Activated CD4-positive, CD25-positive, alpha-beta regulatory T cell treated with anti-CD3 and anti-CD28 coated beads, Interleukin-2, amount 50 U/mL, for 72 hours (primary cell): Measurements from ENCODE around the gene RNF138.

ENCODE experiments used
- DNase-seq: peaks from one replicate; pipeline ENCODE4 v3.0.0; 2021

Gene RNF138

DNA sequence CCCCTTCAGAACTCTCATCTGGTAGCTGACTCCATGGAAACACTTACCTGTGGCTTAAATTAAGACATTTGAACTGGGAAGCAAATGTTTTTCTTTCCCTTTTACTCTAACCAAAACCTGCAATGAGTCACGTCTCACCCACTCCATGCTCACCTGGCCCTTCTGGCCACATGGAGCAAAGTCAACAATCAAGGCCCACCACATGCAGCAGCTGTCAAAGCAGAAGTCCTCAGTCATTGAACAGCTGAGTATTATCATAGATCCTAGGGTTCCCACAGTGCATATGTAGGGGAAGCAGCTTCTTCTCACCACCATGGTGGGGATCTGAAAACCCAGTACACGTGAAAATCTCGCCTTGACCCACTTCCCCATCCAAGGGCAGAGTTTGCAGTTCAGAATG, 85.9 kb downstream of the RNF138 start:
- no peak for DNase-seq
